Measurements from ENCODE around the gene TOM1L2.

The TOM1L2 gene

DNA sequence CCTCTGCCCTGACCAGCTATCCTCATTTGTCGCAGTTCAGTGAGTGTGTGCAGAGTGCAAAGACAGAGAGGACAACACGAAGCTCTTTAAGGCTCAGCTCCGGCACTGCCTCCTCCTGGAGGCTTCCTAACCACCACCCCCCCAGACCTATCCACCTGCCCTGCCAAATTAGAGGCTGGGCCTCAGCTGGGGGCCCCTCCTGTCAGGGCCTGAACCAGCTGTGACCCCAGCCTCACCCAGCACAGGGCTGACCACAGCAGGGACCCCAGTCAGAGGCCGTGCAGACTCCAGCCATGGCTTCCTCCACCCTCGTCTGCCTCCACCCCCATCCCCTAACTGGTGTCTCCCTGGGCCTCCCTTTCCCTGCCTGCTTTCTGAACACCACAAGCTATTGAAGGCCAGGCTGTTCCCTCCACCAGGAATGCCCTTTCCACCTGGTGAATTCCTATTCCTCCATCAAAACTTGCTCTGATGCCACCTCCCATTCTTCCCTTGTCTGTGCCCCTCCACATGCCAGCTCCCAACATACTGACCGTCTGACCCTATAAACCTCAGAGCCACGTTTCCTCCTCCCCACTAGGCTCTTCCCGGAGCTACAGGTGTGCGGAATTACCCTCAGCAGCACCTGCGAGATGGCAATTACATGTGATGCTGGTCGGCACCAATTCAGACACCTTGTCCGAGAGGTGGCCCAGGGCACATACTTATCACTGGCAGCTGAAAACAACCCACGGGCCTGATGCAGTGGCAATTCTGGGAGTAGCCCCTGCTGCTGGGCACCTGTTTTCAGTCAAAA, 144.2 kb downstream of the TOM1L2 start:
- no peak for DNase-seq (ENCODE audit: low spot score in 2 of 2)
- Mint-ChIP-seq H3K4me1 (peaks cover 51% of the 10 kb centered on the region), H3K27me3 (no peaks in the 10 kb centered on the region), H3K4me3 (peak overlapping the region; percentile 4), H3K9me3 (no peaks in the 10 kb centered on the region), H3K36me3 (ENCODE audit: insufficient read depth) (peaks cover 29% of the 10 kb centered on the region), H3K27ac (ENCODE audit: low read depth) (no peak overlapping the region)
- ATAC-seq (replicated peaks; ENCODE audit: extremely low read depth, poor library complexity, severe bottlenecking), result no peak

DNA sequence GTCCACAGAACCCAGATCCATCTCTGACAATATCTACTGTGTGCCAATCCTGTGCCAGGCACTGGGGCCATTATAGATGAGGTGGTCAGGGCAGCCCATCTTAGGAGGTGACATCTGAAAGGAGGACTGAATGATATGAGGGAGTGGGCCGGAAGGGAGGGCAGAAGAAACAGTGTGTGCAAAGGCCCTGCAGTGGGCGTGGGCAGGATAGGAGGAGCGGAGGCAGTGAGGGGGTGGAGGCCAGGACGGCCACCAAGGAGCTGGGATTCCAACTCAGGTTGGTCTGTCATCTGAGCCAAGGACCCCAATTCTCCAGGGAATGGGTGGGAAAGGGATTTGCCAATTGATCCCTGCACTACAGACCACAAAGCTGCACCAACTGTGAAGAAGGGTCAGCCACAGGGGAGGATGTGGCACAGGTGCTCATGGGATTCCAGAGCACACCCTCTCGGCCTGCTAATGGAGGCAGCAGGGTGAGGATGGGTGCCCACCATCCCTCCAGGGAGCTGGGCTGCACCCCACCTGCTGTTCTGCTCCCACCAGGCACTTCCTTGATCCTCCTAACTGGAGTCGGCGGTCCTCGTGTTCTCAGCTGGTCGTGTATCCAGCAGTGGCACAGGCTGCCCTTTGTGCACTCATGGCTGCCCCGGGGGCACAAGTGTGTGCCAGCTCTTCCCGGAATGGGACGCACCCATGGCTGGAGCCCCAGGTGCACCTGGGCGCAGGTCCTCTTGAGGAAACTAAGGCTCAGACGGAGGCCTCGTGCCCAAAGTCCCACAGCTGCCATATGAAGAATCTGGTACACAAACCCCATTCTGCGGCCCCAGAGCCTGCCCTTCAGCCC, 145.0 kb downstream of the TOM1L2 start:
- peaks cover 29% of the 10 kb centered on the region for H3K36me3 Mint-ChIP-seq (ENCODE audit: insufficient read depth)

DNA sequence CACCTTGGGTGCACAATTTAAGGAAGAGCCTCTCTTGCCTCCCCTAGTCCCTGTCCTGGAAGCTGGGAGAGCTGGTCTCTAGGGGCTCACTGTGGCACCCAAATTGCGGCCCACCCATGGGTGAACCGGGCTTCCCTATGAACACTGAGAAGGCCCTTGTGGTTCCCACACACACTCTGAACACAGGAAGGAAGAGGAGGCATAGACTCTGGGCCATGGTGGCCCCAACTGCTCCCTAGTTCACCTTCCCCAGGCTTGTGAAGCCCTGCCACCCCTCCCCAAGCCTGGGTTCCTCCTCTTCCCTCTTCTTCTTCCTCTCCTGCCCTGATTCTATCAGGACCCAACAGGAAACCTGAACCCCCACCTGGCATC, 145.9 kb downstream of the TOM1L2 start:
- H3K4me1 Mint-ChIP-seq, result peaks cover 48% of the 10 kb centered on the region
- peak overlapping the region; percentile 91 for H3K27ac Mint-ChIP-seq (ENCODE audit: low read depth)
- no peaks in the 10 kb centered on the region for H3K9me3 Mint-ChIP-seq
- H3K36me3 Mint-ChIP-seq (ENCODE audit: insufficient read depth), result peaks cover 30% of the 10 kb centered on the region
- H3K27me3 Mint-ChIP-seq, result no peaks in the 10 kb centered on the region
- DNase-seq (ENCODE audit: low spot score in 2 of 2) (no peak), ATAC-seq (replicated peaks; ENCODE audit: extremely low read depth, poor library complexity, severe bottlenecking) (no peak)
- peak overlapping the region; percentile 71 for H3K4me3 Mint-ChIP-seq

More for the DNA sequence above, 145.0 kb downstream of the TOM1L2 start:
- H3K9me3 Mint-ChIP-seq, result no peaks in the 10 kb centered on the region
- peaks cover 54% of the 10 kb centered on the region for H3K4me1 Mint-ChIP-seq
- DNase-seq (ENCODE audit: low spot score in 2 of 2) (no peak), ATAC-seq (replicated peaks; ENCODE audit: extremely low read depth, poor library complexity, severe bottlenecking) (no peak)
- peak overlapping the region; percentile 91 for H3K27ac Mint-ChIP-seq (ENCODE audit: low read depth)
- H3K27me3 Mint-ChIP-seq, result no peaks in the 10 kb centered on the region
- H3K4me3 Mint-ChIP-seq, result peak overlapping the region; percentile 71

DNA sequence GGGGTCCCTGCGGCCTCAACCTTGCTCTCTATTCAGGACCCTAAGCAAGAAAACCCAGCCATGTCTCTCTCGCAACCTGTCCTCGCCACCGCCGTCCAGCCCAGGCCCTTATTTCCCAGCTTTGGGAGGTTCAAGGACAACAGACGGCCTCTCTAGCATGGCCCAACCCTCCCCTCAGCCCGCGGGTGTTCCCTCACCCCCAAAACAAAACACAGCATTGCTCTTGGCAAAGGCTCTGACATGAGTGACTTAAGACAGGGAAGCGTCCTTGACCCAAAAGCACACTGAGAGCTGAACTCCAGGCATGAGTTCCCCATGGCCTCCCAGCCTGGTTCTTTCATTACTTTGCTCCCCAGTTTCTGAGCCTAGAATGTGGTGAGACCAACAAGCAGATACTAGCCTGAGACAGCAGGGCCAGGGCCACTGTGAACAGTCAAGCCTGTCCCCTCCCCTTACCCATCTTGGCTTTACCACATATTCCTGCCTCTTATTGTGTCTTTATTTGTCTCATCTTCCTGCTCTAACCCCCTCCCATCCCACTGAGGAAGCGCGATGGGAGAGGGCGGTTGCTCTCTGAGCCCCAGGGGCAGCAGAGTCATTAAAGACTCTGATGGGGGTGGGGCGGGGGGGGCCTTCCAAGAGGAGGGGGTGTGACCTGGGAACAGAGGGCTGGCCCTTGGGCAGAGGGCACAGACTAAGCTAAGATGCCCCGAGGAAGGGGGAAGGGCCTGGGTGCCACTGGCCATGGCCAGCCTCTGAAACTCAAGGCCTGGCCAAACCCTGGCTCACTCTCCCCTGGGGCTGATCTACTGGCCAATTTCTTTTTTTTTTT, 147.2 kb downstream of the TOM1L2 start:
- peaks cover 59% of the 10 kb centered on the region for H3K4me1 Mint-ChIP-seq
- peak overlapping the region; percentile 71 for H3K4me3 Mint-ChIP-seq
- no peak for DNase-seq (ENCODE audit: low spot score in 2 of 2)
- no peaks in the 10 kb centered on the region for H3K27me3 Mint-ChIP-seq
- H3K36me3 Mint-ChIP-seq (ENCODE audit: insufficient read depth), result peaks cover 33% of the 10 kb centered on the region
- peak overlapping the region; percentile 91 for H3K27ac Mint-ChIP-seq (ENCODE audit: low read depth)
- no peaks in the 10 kb centered on the region for H3K9me3 Mint-ChIP-seq
- no peak for ATAC-seq (replicated peaks; ENCODE audit: extremely low read depth, poor library complexity, severe bottlenecking)

DNA sequence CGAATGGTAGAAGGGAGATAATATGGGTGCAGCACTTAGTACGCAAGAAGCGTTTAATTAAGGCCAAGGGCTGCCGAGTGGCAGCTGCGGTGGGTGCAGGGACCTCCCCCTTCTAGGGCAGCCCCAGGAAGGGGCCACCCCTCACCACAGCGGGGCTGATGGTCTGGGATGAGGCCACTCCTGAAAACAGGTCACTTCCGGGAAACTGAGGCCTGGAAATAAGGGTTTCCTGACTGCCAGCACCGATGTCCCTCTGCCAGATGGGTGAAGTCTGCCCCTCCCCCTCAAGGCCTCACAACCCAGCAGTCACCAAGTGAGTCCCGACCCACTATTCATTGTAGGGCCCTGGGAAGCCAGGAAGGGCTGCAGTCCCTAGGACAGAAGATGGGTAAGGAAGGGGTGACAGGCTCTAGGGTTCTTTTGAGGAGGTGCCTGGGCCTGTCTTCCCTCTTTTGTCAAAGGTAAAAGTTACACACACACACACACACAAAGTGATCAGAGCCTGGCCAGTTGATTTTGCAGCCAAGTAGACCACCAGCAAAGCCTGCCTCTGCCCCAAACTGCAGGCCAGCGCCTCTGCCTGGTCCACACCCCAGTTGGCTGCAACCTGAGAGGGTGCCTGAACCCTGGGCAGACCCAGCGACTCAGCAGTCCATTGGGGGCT, 147.9 kb downstream of the TOM1L2 start:
- no peaks in the 10 kb centered on the region for H3K9me3 Mint-ChIP-seq
- DNase-seq (ENCODE audit: low spot score in 2 of 2) (no peak), ATAC-seq (replicated peaks; ENCODE audit: extremely low read depth, poor library complexity, severe bottlenecking) (peak; percentile 41)
- H3K4me1 Mint-ChIP-seq, result peaks cover 64% of the 10 kb centered on the region
- H3K4me3 Mint-ChIP-seq, result peak overlapping the region; percentile 71
- H3K36me3 Mint-ChIP-seq (ENCODE audit: insufficient read depth), result peaks cover 29% of the 10 kb centered on the region
- no peaks in the 10 kb centered on the region for H3K27me3 Mint-ChIP-seq
- peak overlapping the region; percentile 91 for H3K27ac Mint-ChIP-seq (ENCODE audit: low read depth)

DNA sequence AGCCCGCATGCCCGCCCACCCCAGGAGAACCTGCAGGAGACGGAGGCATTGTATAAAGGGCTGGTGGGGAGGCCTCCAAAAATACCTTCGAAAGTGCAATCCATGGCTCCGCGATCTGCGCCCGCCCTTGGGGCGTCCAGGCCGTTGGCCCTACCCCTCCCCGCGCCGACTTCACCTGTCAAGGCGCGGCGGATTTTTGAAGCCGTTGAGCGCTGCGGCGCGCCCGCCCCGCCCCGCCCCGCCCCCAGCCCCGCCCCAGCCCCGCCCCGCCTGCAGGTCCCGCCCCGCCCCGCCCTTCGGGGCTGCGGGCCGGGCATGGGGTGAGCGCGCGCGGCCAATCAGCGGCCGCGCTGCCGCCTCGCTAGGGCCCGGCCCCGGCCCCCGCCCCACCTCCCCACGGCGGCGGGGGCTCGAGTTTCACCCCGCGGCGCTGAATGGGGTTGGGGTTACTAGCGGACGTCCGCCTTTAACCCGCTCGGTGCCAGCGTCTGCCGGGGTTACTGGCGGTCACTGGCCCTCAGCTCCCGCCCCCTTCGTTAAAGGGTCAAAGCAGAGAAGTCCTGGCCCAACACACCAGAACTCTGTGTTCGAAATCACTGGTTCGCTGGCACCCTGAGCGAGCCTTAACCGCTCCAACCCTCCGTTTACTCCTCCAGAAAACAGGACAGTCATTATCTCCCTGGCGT, 148.6 kb downstream of the TOM1L2 start:
- no peaks in the 10 kb centered on the region for H3K9me3 Mint-ChIP-seq
- ATAC-seq (replicated peaks; ENCODE audit: extremely low read depth, poor library complexity, severe bottlenecking) (peak; percentile 89), DNase-seq (ENCODE audit: low spot score in 2 of 2) (peak; percentile 63 to 81)
- H3K36me3 Mint-ChIP-seq (ENCODE audit: insufficient read depth), result peaks cover 28% of the 10 kb centered on the region
- peak overlapping the region; percentile 91 for H3K27ac Mint-ChIP-seq (ENCODE audit: low read depth)
- peak overlapping the region; percentile 71 for H3K4me3 Mint-ChIP-seq
- no peaks in the 10 kb centered on the region for H3K27me3 Mint-ChIP-seq
- peaks cover 64% of the 10 kb centered on the region for H3K4me1 Mint-ChIP-seq

DNA sequence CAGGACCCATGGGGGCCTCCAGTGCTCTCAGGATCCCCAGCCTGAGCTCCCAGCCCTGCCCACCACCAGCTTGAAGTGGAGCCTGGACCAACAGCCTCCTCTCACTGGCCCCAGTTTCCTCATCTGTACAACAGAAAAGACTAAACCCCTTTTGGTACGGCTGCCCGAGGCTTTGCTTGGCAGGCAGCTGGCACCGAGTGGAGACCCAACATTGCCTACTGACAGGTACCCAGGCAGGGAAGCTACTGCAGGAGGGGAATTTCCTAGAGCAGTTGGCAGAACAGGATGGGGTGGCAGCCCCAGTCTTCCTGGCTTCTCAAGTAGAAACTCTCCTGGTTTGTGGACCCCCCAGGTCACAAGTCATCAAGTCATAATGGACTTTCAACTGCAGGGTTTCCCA, 149.6 kb downstream of the TOM1L2 start:
- Mint-ChIP-seq H3K9me3 (no peaks in the 10 kb centered on the region), H3K27ac (ENCODE audit: low read depth) (peak overlapping the region; percentile 91)
- ATAC-seq (replicated peaks; ENCODE audit: extremely low read depth, poor library complexity, severe bottlenecking), result no peak

DNA sequence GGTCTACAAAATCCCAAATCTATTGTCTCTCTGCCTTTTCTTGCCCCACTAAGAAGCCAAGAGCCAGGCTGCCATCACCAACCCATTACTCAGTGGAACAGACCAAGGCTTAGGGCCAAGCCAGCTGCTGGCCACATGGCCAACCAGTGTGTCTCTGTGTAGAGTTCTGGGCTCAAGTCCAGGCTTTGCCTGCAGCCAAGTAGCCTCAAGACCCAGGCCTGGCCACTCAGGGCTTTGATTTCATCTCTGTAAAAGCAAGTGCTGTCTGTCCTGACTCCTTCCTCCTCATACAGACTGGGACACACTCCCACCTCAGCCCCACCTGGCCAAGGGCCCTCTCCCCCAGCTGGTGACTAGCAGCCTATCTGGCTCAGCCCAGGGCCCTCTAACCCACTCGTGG, 150.0 kb downstream of the TOM1L2 start:
- Mint-ChIP-seq H3K36me3 (ENCODE audit: insufficient read depth) (peaks cover 25% of the 10 kb centered on the region), H3K27ac (ENCODE audit: low read depth) (peak overlapping the region; percentile 91)

More for the DNA sequence above, 149.6 kb downstream of the TOM1L2 start:
- Mint-ChIP-seq H3K36me3 (ENCODE audit: insufficient read depth) (peaks cover 26% of the 10 kb centered on the region), H3K4me3 (peak overlapping the region; percentile 71), H3K27me3 (no peaks in the 10 kb centered on the region), H3K4me1 (peaks cover 55% of the 10 kb centered on the region)
- DNase-seq (ENCODE audit: low spot score in 2 of 2), result no peak

DNA sequence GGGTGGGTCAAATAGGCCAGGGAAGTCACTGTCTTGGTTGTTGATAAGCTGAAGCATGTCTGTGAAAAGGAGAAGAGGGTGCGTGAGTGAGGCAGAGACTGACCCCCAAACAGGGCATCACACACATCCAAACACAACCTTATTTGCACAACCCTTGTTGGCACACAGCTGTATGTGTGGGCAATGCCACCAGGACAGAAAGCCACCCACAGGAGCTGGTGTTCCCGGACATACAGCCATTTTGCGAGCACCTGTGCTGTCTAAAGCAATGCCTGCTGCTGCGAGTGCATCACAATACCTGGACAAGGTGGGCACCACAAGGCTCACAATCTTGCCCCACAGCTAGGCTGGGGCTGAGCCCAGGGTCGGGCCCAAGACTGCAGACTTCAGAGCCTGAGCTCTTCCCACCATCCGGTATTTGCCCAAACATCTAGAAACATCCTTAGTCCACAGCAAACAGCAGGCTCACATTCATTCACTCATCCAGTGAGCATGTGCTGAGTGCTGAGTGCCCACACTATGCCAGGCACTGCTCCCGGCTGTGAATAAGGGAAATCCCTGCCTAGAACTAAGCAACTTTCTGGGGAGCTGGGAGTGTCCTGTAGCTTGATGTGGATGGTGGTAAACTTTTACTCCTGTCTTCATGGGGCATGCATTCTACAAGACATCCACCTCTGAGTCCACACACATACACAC, 151.6 kb downstream of the TOM1L2 start:
- DNase-seq (ENCODE audit: low spot score in 2 of 2), result no peak
- Mint-ChIP-seq H3K27me3 (no peaks in the 10 kb centered on the region), H3K27ac (ENCODE audit: low read depth) (peak overlapping the region; percentile 86), H3K4me1 (peaks cover 38% of the 10 kb centered on the region), H3K36me3 (ENCODE audit: insufficient read depth) (peaks cover 25% of the 10 kb centered on the region), H3K9me3 (no peaks in the 10 kb centered on the region), H3K4me3 (peak overlapping the region; percentile 36)
- no peak for ATAC-seq (replicated peaks; ENCODE audit: extremely low read depth, poor library complexity, severe bottlenecking)

More for the DNA sequence above, 150.0 kb downstream of the TOM1L2 start:
- H3K4me3 Mint-ChIP-seq, result no peak overlapping the region
- H3K27me3 Mint-ChIP-seq, result no peaks in the 10 kb centered on the region
- ATAC-seq (replicated peaks; ENCODE audit: extremely low read depth, poor library complexity, severe bottlenecking) (no peak), DNase-seq (ENCODE audit: low spot score in 2 of 2) (no peak)
- H3K9me3 Mint-ChIP-seq, result no peaks in the 10 kb centered on the region
- H3K4me1 Mint-ChIP-seq, result peaks cover 53% of the 10 kb centered on the region

DNA sequence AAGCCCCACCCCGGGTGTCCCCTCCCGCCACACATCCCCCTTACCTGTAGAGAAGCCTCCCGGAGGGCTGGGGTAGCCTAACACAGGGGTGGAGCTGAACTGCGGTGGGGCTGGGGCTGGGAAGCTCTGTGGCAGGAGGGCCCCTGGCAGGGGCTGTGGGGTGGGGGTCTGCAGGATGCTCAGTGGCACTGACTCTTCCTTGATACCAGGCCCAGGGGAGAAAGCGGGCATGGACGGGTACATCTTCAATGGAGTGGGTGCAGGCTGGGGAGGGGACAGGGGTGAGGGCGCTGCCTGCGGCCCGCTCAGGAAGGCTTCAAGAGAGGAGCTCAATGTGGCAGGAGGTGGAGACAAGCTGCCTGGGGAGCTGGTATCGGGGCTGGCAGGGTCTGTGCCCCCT, 152.2 kb downstream of the TOM1L2 start:
- H3K27ac Mint-ChIP-seq (ENCODE audit: low read depth), result peak overlapping the region; percentile 86
- no peak for ATAC-seq (replicated peaks; ENCODE audit: extremely low read depth, poor library complexity, severe bottlenecking)
- H3K4me3 Mint-ChIP-seq, result no peak overlapping the region
- no peak for DNase-seq (ENCODE audit: low spot score in 2 of 2)
- peaks cover 38% of the 10 kb centered on the region for H3K4me1 Mint-ChIP-seq
- peaks cover 29% of the 10 kb centered on the region for H3K36me3 Mint-ChIP-seq (ENCODE audit: insufficient read depth)
- H3K9me3 Mint-ChIP-seq, result no peaks in the 10 kb centered on the region
- H3K27me3 Mint-ChIP-seq, result no peaks in the 10 kb centered on the region

DNA sequence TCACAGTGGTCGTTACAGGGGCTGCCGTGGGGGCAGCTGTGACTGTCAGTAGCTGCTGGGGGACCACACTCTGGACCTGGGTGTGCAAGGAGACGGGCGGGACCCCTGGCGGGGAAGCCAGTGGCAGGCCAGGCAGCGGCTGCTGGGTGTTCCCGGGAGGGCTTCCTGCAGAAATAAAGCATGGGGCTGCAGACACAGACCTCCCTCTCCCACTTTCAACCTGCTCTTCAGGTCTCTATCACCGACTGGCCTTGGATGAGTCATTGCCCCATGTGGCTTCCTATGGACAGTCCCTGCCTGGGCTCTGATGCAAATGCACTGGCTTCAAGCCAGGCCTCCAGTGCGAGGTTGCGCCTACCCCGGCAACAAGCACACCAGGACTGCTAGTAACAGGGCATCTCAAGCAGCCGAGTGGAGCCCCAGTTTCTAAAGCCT, 152.6 kb downstream of the TOM1L2 start:
- Mint-ChIP-seq H3K9me3 (no peaks in the 10 kb centered on the region), H3K4me3 (no peak overlapping the region), H3K27me3 (no peaks in the 10 kb centered on the region), H3K4me1 (peaks cover 33% of the 10 kb centered on the region), H3K36me3 (ENCODE audit: insufficient read depth) (peaks cover 33% of the 10 kb centered on the region), H3K27ac (ENCODE audit: low read depth) (peak overlapping the region; percentile 86)
- ATAC-seq (replicated peaks; ENCODE audit: extremely low read depth, poor library complexity, severe bottlenecking) (no peak), DNase-seq (ENCODE audit: low spot score in 2 of 2) (no peak)

Data from central memory CD8-positive, alpha-beta T cell (primary cell).